Measurements from ENCODE around the gene COL27A1. TPM values are rescaled to one million over a fixed set of nuclear protein-coding genes. Genes with fewer than 3 reads are reported as not detected.

The COL27A1 gene
- total RNA-seq, 1 donor from 2014 or later: 48.5 TPM

GRCh38 chr9:114220061-114220541, 64.8 kb downstream of the COL27A1 start:
- H3K4me3 Mint-ChIP-seq (ENCODE audit: unreplicated experiment): no peak overlapping the region
- H3K4me1 Mint-ChIP-seq (ENCODE audit: low read depth): peaks cover 35% of the 10 kb centered on the region
- H3K36me3 Mint-ChIP-seq (ENCODE audit: low read depth): peaks cover 8% of the 10 kb centered on the region
- DNase-seq (ENCODE audit: low spot score): no peak
- TF ChIP-seq, protein P1, sequence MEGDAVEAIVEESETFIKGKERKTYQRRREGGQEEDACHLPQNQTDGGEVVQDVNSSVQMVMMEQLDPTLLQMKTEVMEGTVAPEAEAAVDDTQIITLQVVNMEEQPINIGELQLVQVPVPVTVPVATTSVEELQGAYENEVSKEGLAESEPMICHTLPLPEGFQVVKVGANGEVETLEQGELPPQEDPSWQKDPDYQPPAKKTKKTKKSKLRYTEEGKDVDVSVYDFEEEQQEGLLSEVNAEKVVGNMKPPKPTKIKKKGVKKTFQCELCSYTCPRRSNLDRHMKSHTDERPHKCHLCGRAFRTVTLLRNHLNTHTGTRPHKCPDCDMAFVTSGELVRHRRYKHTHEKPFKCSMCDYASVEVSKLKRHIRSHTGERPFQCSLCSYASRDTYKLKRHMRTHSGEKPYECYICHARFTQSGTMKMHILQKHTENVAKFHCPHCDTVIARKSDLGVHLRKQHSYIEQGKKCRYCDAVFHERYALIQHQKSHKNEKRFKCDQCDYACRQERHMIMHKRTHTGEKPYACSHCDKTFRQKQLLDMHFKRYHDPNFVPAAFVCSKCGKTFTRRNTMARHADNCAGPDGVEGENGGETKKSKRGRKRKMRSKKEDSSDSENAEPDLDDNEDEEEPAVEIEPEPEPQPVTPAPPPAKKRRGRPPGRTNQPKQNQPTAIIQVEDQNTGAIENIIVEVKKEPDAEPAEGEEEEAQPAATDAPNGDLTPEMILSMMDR (IDR thresholded peaks at IDR 0.05): no peak
- no peaks in the 10 kb centered on the region for H3K9me3 Mint-ChIP-seq (ENCODE audit: low read depth)
- H3K27me3 Mint-ChIP-seq (ENCODE audit: low read depth): no peaks in the 10 kb centered on the region
- no peak overlapping the region for H3K27ac Mint-ChIP-seq (ENCODE audit: unreplicated experiment)

DNA sequence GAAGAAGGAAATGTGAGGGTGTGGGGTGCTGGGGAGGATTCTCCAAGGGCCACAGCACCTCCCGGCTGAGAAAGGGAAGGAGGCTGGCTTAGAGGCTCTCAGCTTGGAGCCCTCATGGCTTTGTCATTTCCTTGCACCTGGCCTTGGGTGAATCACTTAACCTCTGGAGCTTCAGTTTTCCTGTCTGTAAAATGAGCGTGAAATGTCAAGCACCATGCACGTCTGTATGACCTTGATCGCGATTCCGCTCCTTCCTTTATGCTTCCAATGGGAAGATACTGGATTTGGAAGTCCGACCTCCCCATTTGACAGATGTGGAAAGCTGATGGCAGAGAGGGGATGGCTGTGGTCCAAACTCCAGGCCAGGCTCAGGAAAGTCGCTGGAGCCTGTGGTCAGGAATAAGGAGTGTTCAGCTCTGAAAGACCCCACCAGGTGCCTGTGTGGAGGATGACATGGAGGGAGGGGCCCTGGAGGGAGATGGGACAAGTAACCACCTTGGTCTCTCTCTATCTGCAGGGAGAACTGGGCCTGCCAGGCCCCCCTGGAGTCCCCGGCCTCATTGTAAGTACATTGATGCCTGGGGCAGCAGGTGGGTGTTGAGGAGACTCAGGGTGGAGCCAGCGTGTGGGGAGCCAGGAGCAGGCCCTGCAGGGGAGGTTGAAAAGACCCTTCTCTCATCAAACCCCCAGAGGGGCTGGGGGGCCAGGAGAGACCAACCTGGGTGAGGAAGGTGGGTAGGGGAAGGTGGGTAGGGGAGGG, 66.5 kb downstream of the COL27A1 start:
- H3K27me3 Mint-ChIP-seq (ENCODE audit: low read depth): no peaks in the 10 kb centered on the region
- no peak for DNase-seq (ENCODE audit: low spot score)
- H3K36me3 Mint-ChIP-seq (ENCODE audit: low read depth): peaks cover 6% of the 10 kb centered on the region
- H3K27ac Mint-ChIP-seq (ENCODE audit: unreplicated experiment): no peak overlapping the region
- peaks cover 36% of the 10 kb centered on the region for H3K4me1 Mint-ChIP-seq (ENCODE audit: low read depth)
- H3K4me3 Mint-ChIP-seq (ENCODE audit: unreplicated experiment): no peak overlapping the region
- TF ChIP-seq, protein P1 (IDR thresholded peaks at IDR 0.05): no peak
- H3K9me3 Mint-ChIP-seq (ENCODE audit: low read depth): no peaks in the 10 kb centered on the region

GRCh38 chr9:114223564-114224246, 68.4 kb downstream of the COL27A1 start:
- H3K4me3 Mint-ChIP-seq (ENCODE audit: unreplicated experiment): no peak overlapping the region
- H3K9me3 Mint-ChIP-seq (ENCODE audit: low read depth): no peaks in the 10 kb centered on the region
- H3K27me3 Mint-ChIP-seq (ENCODE audit: low read depth): no peaks in the 10 kb centered on the region
- peaks cover 2% of the 10 kb centered on the region for H3K36me3 Mint-ChIP-seq (ENCODE audit: low read depth)
- DNase-seq (ENCODE audit: low spot score): no peak
- TF ChIP-seq, protein P1 (IDR thresholded peaks at IDR 0.05): no peak
- peaks cover 47% of the 10 kb centered on the region for H3K4me1 Mint-ChIP-seq (ENCODE audit: low read depth)
- peak overlapping the region; percentile 63 for H3K27ac Mint-ChIP-seq (ENCODE audit: unreplicated experiment)

DNA sequence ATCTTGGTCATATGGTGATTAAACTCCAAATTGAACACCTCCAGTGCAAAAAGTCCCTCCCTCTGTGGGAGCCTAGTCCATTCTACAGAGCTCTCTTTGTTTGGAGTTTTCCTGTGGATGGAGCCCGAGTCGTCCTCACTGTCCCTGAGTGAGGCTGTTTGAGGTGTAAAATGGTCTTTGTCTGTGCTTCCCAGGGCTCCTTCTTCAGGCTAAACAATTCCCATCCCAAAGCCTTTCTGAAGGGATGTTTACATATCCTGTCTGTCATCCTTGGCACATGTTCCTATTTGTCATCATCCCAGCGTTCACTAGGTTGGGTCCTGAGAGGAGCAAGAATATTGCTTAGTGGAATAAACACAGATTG, 68.9 kb downstream of the COL27A1 start:
- Mint-ChIP-seq H3K9me3 (ENCODE audit: low read depth) (no peaks in the 10 kb centered on the region), H3K36me3 (ENCODE audit: low read depth) (peaks cover 2% of the 10 kb centered on the region), H3K4me1 (ENCODE audit: low read depth) (peaks cover 47% of the 10 kb centered on the region), H3K27ac (ENCODE audit: unreplicated experiment) (peak overlapping the region; percentile 63), H3K27me3 (ENCODE audit: low read depth) (no peaks in the 10 kb centered on the region), H3K4me3 (ENCODE audit: unreplicated experiment) (no peak overlapping the region)
- TF ChIP-seq, protein P1 (IDR thresholded peaks at IDR 0.05): no peak
- no peak for DNase-seq (ENCODE audit: low spot score)

DNA sequence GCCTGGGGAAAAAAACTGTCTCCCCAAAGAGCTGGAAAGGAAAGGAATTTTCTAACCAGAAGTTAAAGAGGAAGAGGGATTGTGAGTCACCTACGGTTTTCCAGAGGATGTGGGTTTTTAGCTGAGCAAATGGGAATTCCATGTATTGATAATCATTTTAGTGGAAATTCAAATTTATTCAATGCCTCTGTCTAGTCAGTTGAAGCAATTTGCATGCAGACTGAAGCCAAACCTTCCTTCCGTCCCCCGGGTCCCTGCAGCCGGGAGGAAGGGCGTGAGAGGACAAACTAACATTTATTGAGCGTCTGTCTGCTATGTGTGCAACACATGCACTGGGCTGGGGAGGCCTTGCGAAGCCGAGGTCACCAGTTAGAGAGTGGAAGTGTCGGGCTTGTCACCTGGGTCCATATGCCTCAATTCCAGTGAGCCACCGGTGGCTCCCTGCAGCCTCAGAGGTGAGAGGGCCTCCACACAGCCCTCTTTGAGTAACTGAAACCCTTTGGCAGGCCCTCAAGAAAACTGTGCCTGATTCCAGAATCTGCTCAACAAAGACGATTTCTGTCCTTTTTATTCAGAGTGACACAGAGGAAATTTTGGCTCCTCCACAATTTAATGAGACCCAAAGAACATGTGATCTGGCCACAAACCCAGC, 70.3 kb downstream of the COL27A1 start:
- H3K4me1 Mint-ChIP-seq (ENCODE audit: low read depth): peaks cover 59% of the 10 kb centered on the region
- H3K27me3 Mint-ChIP-seq (ENCODE audit: low read depth): no peaks in the 10 kb centered on the region
- no peaks in the 10 kb centered on the region for H3K9me3 Mint-ChIP-seq (ENCODE audit: low read depth)
- TF ChIP-seq, protein P1 (IDR thresholded peaks at IDR 0.05): no peak
- peak overlapping the region; percentile 71 for H3K27ac Mint-ChIP-seq (ENCODE audit: unreplicated experiment)
- H3K36me3 Mint-ChIP-seq (ENCODE audit: low read depth): peaks cover 5% of the 10 kb centered on the region
- no peak for DNase-seq (ENCODE audit: low spot score)
- H3K4me3 Mint-ChIP-seq (ENCODE audit: unreplicated experiment): no peak overlapping the region

Data from chondrocyte (in vitro differentiated cells).